Gastroesophageal sphincter (tissue), 4 donors: Measurements from ENCODE around the gene PDSS1. TPM values are rescaled to one million over a fixed set of nuclear protein-coding genes. Genes with fewer than 3 reads are reported as not detected.

Experiments used
- ATAC-seq: fragments of 150-250 bp; one replicate; pipeline ENCODE4 v1.9.1; 2016; ENCODE audit warnings: mild to moderate bottlenecking, moderate library complexity
- H3K27ac ChIP-seq, 4 donors: fragments of 200-600 bp; sonication (generic) in 3 of 4; 1 replicate in 3 of 4; 2 replicates in 1 of 4; pipeline ENCODE4 v1.5.1; 2016 to 2019
- H3K27me3 ChIP-seq: fragments of 200-600 bp; sonication (generic); one replicate; pipeline ENCODE4 v1.5.1; 2019
- H3K36me3 ChIP-seq, 2 donors: fragments of 200-600 bp; sonication (generic); one replicate each; pipeline ENCODE4 v1.5.1; 2019; ENCODE audit warnings: control low read depth in 1 of 2
- H3K4me1 ChIP-seq, 3 donors: fragments of 200-600 bp; sonication (generic); 1 replicate in 2 of 3; 2 replicates in 1 of 3; pipeline ENCODE4 v1.5.1; 2016 to 2019; ENCODE audit warnings: control low read depth in 2 of 3
- H3K4me3 ChIP-seq, 2 donors: fragments of 200-600 bp; sonication (generic); one replicate each; pipeline ENCODE4 v1.5.1; 2019; ENCODE audit warnings: mild to moderate bottlenecking in 1 of 2, moderate library complexity in 1 of 2
- H3K9me3 ChIP-seq, 3 donors: fragments of 200-600 bp; sonication (generic); one replicate each; pipeline ENCODE4 v1.5.1; 2017 to 2019; ENCODE audit warnings: control low read depth in 2 of 3
- CTCF ChIP-seq, 4 experiments: fragments of 200-600 bp in 2 of 4; fragments of 450-650 bp in 2 of 4; sonication (generic) in 1 of 4; IDR thresholded peaks; one replicate each; pipeline ENCODE4 v1.5.1; 2017 to 2019; ENCODE audit warnings: antibody characterized with exemption in 4 of 4, mild to moderate bottlenecking in 2 of 4, moderate library complexity in 2 of 4
- EP300 ChIP-seq: sonication (generic); formaldehyde crosslinking; IDR thresholded peaks from one replicate; pipeline ENCODE4 v1.6.1; 2017; ENCODE audit warnings: antibody characterized with exemption, mild to moderate bottlenecking
- POLR2A ChIP-seq, 2 donors: fragments of 450-650 bp; IDR thresholded peaks; one replicate each; pipeline ENCODE4 v1.6.1; 2017; ENCODE audit warnings: antibody characterized with exemption in 2 of 2, mild to moderate bottlenecking in 2 of 2, moderate library complexity in 1 of 2
- POLR2AphosphoS5 ChIP-seq: sonication (generic); formaldehyde crosslinking; IDR thresholded peaks from one replicate; pipeline ENCODE4 v1.6.1; 2017; ENCODE audit warnings: antibody characterized with exemption
- WGBS, 2 donors: methylation state at CpG; one replicate each; pipeline ENCODE4 v1.1.5; 2018; ENCODE audit warnings: low coverage in 1 of 2; 5-methylcytosine and 5-hydroxymethylcytosine counted together
- total RNA-seq, 4 donors: library from RNA; depleted of rRNA; stranded (reverse); fragments of >200 nt; gene quantifications; one replicate each; pipeline ENCODE4 v1.1.0, GENCODE V29; 2016

The PDSS1 gene
- total RNA-seq, 4 donors from 2014 or later, result 3.0 to 5.8 (median 4.0) TPM

DNA sequence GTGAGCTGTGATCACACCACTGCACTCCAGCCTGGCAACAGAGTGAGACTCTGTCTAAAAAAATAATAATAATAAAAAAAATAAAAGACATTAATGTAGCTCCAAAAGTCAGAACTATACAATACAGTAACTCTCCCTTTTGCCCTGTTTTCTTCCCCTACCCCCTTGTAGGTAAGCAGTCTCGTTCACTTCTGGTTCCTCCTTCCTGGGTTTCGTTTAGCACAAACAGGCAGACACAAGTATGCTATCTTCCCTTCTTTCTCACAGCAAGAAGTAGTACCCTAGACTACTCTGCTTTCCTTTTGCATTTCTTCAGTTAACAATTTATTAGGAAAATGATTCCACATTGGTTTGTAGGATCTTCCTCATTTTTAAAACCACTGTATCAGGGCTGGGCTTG lies 33.1 kb downstream of the PDSS1 start:
- H3K4me1 ChIP-seq, result no peaks in the 10 kb centered on the region
- TF ChIP-seq EP300 (no peak), CTCF (IDR thresholded peaks at IDR 0.05) (no peak), POLR2AphosphoS5 (no peak), POLR2A (IDR thresholded peaks at IDR 0.05) (no peak)
- no peaks in the 10 kb centered on the region for H3K27me3 ChIP-seq
- no peak for ATAC-seq
- 85% methylated on average over 2 of the region's 2 CpGs; no CpG with 5 or more reads in 1 of the 2 donors for WGBS, 2 donors
- H3K4me3 ChIP-seq, result no peak overlapping the region
- H3K9me3 ChIP-seq, result no peaks in the 10 kb centered on the region
- no peak overlapping the region for H3K27ac ChIP-seq
- peaks cover 0 to 54% of the 10 kb centered on the region in 2 donors for H3K36me3 ChIP-seq

DNA sequence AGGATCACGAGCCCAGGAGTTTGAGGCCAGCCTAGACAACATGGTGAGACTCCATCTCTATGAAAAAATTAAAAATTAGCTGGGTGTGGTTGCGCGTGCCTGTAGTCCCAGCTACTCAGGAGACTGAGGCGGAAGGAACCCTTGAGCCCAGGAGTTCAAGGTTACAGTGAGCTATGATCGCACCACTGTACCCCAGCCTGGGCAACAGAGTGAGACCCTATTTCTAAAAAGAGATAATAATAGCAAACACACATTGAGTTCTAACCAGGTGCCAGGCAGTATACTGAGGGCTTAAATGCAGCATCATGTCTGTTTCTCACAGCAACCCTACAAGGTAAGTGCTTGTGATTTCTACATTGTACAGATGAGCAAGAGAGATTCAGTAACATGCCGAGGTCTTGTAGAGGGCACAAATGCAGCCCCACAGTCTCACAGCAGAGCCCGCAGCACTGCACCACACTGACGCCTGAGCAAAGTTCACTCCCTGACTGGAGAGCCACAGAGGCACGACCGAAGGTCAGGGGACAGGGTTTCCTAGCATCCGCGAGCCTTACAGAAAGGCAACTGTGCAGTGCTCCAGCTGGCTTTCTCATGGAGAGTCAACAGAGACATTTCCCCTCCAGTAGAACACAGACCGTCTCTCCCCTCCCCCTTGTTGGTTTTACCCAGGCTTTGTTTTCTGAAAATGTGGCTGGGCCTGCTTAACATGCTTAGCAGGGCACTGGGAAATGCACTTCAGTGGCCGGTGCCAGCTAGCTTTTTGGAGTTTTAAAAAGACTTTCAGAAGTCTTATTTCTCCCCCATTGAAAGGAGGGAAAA lies 36.5 kb downstream of the PDSS1 start:
- no peak overlapping the region for H3K4me3 ChIP-seq
- H3K9me3 ChIP-seq, result no peaks in the 10 kb centered on the region
- no peak overlapping the region for H3K27ac ChIP-seq
- TF ChIP-seq EP300 (no peak), POLR2AphosphoS5 (no peak), POLR2A (IDR thresholded peaks at IDR 0.05) (no peak), CTCF (IDR thresholded peaks at IDR 0.05) (no peak)
- WGBS, 2 donors, result 70 to 80% methylated on average over 9 to 12 of the region's 14 CpGs
- no peaks in the 10 kb centered on the region for H3K27me3 ChIP-seq
- ATAC-seq, result no peak
- peaks cover 0 to 64% of the 10 kb centered on the region in 2 donors for H3K36me3 ChIP-seq
- no peaks in the 10 kb centered on the region for H3K4me1 ChIP-seq

- TF ChIP-seq POLR2AphosphoS5, result no peak
- TF ChIP-seq CTCF (IDR thresholded peaks at IDR 0.05), result no peak
- TF ChIP-seq EP300, result no peak
- TF ChIP-seq POLR2A (IDR thresholded peaks at IDR 0.05), result no peak
- Histone ChIP-seq H3K4me1 (no peaks in the 10 kb centered on the region), H3K27ac (no peak overlapping the region), H3K4me3 (no peak overlapping the region), H3K36me3 (peaks cover 0 to 68% of the 10 kb centered on the region in 2 donors), H3K27me3 (no peaks in the 10 kb centered on the region), H3K9me3 (no peaks in the 10 kb centered on the region)
- ATAC-seq, result no peak
- 100% methylated on average over 2 of the region's 4 CpGs; no CpG with 5 or more reads in 1 of the 2 donors for WGBS, 2 donors
Observed at GRCh38 chr10:26735435-26735834, 37.9 kb downstream of the PDSS1 start.

- peaks cover 0 to 70% of the 10 kb centered on the region in 2 donors for H3K36me3 ChIP-seq
- WGBS, 2 donors, result 67% methylated on average over 1 of the region's 1 CpG; no CpG with 5 or more reads in 1 of the 2 donors
Observed at GRCh38 chr10:26737730-26738129, 40.2 kb downstream of the PDSS1 start.

More at GRCh38 chr10:26737730-26738129, 40.2 kb downstream of the PDSS1 start:
- Histone ChIP-seq H3K9me3 (no peaks in the 10 kb centered on the region), H3K27ac (no peak overlapping the region), H3K27me3 (no peaks in the 10 kb centered on the region), H3K4me3 (no peak overlapping the region), H3K4me1 (no peaks in the 10 kb centered on the region)
- no peak for ATAC-seq
- TF ChIP-seq CTCF (IDR thresholded peaks at IDR 0.05), result no peak
- no peak for TF ChIP-seq EP300
- no peak for TF ChIP-seq POLR2AphosphoS5
- TF ChIP-seq POLR2A (IDR thresholded peaks at IDR 0.05), result no peak
